ENCODE data around the gene JAK1. TPM values are rescaled to one million over a fixed set of nuclear protein-coding genes. Genes with fewer than 3 reads are reported as not detected.
"Not testable (repeated sequence)": the region's sequence is repeated elsewhere in the genome, so short reads cannot be mapped to it uniquely, and the experiment has no call there.

Gene JAK1
- polyA plus RNA-seq, 4 donors, result 101 to 108 (median 103) TPM

GRCh38 chr1:64953241-64953640, 13.1 kb downstream of the JAK1 start:
- DNase-seq (ENCODE audit: low read depth in 4 of 4, low spot score in 2 of 4), result no peak

DNA sequence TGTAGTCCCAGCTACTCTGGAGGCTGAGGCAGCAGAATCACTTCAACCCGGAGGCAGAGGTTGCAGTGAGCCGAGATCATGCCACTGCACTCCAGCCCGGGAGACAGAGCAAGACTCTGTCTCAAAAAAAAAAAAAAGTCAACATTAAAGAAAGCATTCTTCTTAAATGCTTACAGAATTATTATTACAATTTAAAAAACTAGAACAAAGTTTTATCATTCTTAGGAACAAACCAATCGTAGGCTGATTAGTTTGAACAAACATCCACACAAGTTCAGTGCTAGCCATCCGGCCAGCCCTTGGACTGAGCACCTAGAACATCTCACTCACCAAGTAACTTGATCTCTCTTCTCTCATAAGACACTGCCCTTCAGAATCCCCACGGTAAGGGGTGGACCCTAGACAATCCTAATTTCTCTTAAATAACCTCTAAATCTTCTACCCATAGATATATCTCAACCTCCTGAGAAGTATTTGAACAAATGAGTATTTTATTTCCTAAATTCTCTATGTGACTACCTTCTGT, 16.0 kb downstream of the JAK1 start:
- no peak for DNase-seq (ENCODE audit: low read depth in 4 of 4, low spot score in 2 of 4)

DNA sequence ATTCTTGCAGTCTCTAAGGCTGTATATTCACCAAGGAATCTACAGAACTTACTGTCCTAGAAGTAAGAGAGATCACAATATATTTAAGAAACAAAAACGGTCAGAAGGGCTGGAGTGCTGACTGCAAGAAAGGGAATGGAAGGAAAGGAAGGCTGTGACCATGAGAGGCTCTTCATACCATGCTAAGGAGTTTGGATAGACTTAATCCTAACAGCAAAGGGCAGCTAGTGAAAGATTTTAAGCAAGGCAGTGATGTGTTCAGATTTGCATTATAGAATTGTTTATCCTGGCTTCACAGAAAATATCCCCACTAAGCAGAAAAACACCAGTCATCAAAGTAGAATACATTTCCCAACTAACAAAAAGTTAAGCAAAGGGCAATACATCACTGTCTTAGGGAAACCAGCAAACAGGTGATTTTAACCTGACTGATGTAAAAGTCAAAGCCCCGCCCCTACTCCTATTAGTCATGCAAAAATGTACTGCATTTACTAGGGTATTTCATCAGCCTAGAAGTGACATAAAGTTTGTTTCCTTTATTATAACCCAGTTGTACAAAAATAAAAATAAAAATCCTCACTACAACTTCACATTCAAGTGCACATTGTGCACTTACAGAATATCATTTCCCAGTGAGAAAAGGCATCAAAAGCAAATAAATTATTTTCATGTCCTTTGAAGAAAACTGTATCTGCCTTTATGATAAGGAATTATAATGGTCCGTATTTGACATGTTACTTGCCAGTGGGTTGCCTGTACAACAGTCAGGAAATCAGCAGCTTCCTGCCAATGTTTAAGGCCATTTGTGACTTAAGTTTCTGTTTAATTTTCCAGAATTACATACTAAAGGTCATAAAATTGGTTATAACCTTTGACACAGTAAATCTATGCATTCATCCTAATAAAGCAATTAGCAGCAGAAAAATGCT, 17.2 kb downstream of the JAK1 start:
- DNase-seq (ENCODE audit: low read depth in 4 of 4, low spot score in 2 of 4), result no peak

GRCh38 chr1:64948216-64948615, 18.1 kb downstream of the JAK1 start:
- DNase-seq (ENCODE audit: low read depth in 4 of 4, low spot score in 2 of 4), result no peak

GRCh38 chr1:64946916-64947315, 19.4 kb downstream of the JAK1 start:
- DNase-seq (ENCODE audit: low read depth in 4 of 4, low spot score in 2 of 4), result no peak

DNA sequence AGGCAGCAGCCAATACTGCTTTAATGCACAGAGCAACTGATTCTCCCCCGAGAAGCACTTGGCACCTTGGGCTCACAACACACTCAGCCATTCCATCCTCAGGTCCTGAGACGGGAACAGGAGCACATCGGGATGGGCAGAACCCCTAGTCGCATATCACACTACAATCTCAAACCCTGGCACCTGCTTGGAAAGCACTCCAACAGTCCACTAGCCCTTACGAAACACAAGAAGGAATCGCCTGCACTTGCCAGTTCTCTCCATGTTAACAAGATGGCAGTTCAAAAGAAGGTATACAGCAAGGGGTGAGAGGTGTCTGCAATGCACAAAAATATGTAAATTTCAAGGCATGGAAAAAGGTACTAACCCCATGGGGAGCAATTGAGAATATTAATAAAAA, 21.4 kb downstream of the JAK1 start:
- DNase-seq (ENCODE audit: low read depth in 4 of 4, low spot score in 2 of 4), result no peak

GRCh38 chr1:64942675-64943074, 23.7 kb downstream of the JAK1 start:
- no peak for DNase-seq (ENCODE audit: low read depth in 4 of 4, low spot score in 2 of 4)

- no peak for DNase-seq (ENCODE audit: low read depth in 4 of 4, low spot score in 2 of 4)
These were observed 24.2 kb downstream of the JAK1 start for GRCh38 chr1:64942118-64942517.

GRCh38 chr1:64941461-64942117, 24.8 kb downstream of the JAK1 start:
- no peak for DNase-seq (ENCODE audit: low read depth in 4 of 4, low spot score in 2 of 4)

DNA sequence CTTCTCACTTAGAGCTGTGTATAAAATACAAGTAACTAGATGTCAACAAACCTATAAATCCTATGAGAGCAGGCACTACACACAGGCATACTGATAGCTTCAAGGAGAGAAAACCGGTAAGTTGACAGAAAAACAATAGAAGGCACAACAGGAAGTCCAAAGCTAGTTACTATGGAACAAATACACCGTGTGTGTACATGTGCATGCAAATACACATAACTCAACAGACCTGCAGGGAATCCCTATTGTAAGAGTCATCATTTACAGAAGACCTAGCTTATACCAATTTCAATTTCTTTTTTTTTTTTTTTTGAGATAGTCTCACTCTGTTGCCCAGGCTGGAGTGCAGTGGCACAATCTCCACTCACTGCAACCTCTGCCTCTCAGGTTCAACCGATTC, 26.3 kb downstream of the JAK1 start:
- no peak for DNase-seq (ENCODE audit: low read depth in 4 of 4, low spot score in 2 of 4)

DNA sequence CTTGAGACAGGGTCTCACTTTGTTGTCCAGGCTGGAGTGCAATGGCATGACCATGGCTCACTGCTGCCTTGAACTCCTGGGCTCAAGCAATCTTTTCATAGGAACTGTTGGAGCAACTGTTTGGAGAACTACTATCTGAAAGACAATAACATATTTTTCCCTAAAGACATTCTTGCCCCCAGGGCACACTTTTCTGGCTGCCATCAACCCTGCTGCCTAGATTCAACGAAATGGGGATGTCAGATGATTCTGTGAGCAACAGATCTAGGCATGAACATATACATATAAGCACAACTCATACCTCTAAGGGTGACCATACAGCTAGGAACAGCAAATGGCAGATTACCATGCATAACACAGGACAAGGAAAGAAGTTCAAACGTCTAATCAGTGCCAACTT, 27.4 kb downstream of the JAK1 start:
- no peak for DNase-seq (ENCODE audit: low read depth in 4 of 4, low spot score in 2 of 4)

GRCh38 chr1:64936956-64937355, 29.4 kb downstream of the JAK1 start:
- DNase-seq (ENCODE audit: low read depth in 4 of 4, low spot score in 2 of 4), result no peak

DNA sequence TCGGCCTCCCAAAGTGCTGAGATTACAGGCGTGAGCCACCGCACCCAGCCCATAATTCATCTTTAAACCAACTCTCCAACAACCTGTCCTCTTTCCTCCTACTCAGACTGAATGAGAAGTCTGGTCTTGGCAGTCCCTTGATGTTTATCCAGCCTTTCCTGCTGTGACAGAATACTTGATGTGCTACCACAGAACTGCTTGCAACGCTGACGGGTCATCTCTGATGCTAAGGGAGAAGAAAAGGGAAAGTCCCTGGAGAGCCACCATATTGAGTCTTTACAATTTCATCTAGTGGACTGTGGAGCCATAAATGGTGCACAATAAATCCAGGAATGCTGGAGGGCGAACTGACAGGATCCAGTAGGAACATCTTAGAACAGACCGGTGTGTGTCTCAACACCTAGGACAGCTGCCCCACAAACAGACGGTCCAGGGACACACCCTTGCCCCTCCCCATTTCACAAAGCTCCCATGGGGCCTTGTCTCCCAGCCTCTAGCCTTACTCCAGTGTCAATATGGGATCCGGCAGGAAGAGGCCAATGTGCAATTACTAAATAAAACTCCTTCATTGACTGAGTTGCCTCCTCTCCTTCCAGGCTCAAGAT, 30.7 kb downstream of the JAK1 start:
- no peak for DNase-seq (ENCODE audit: low read depth in 4 of 4, low spot score in 2 of 4)

DNA sequence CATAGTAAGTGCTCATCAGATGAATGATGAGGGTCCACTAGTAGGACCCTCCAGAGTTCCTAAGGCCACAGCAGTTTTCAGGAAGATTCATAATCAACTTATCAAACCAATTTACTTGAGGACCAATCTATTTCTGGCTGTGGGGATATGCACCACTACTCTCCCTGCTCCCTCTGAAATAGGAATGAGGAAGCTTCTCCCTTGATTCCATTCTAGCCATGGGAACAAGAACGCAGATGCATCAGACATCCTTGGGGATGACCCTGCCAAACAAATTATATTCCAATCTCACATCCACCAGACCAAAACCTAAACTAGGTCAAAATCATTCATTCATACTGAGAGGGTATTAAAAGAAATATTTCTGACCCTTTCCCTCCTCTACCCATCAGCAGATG, 31.5 kb downstream of the JAK1 start:
- no peak for DNase-seq (ENCODE audit: low read depth in 4 of 4, low spot score in 2 of 4)

DNA sequence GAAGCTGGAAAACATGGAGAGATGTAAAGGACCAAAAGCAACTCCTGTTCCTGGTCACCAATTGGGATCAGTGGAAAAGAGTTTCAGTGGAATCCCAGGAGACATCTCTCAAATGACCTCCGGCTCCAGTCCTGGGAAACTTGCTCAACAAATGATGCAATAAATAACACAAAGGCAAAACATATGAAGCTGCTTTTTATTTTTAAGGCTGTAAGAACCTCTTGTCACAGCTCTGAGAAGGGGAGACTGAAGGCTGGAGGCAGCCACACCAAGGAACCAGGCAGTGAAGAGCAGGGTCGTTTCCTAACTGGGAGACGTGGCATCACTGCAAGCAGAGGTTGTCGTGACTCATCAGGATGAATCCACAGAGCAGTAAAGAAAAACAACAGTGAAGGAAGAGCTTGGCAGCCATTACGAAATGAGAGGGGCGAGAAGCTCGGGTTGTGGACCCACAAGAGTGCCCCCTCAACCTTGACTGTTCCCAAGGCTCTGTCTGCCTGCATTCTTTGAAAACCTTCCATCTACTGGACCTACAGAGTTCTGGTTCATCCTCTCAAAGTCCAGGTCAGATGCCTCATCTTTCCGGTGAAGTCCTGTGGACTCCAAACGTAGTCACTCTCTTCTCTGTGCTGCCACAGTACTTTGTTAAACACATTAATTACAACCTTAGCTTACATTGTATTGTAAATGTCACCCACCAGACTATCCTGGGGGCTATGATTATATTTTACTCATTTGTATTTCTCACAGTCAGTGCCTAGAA, 32.1 kb downstream of the JAK1 start:
- no peak for DNase-seq (ENCODE audit: low read depth in 4 of 4, low spot score in 2 of 4)

DNA sequence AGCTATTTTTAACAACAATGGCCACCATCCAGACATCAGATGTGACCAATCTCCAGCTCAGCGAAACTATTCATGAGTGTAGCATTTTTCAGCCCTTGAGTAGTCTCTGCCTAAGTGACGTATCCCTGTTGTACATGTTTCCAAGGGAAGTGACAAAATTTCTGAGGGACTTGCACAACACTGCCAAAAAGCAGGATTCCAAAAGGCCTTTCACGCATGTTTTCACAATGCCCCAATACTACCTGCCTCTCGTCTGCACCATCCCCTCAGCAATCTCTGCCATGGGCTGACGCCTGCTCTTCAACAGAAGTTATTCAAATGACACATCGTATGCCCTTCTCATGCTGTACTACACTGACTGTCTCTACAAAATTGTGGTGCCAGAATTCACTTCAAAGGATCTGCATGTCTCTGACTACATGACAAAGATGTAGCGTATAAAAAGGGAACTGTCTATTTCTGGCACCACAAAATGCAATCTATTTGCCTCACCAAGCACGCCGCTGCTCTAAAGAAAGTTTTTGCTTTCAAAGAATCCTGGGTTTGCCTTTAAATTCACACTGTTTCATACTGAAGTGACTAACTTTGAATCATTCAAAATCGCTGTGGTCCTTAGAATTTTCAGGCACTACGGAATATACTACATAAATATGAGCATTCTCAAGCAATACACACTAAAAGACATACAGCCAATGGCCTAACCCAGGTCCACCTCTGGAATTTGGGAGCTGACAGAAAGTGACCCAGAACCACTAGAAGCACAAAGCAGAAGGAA, 32.9 kb downstream of the JAK1 start:
- no peak for DNase-seq (ENCODE audit: low read depth in 4 of 4, low spot score in 2 of 4)

- no peak for DNase-seq (ENCODE audit: low read depth in 4 of 4, low spot score in 2 of 4)
These were observed 33.4 kb downstream of the JAK1 start for GRCh38 chr1:64932962-64933295.

- DNase-seq (ENCODE audit: low read depth in 4 of 4, low spot score in 2 of 4), result not testable (repeated sequence)
These were observed 35.7 kb downstream of the JAK1 start for GRCh38 chr1:64930640-64931039.

- DNase-seq (ENCODE audit: low read depth in 4 of 4, low spot score in 2 of 4), result no peak
These were observed 37.1 kb downstream of the JAK1 start for GRCh38 chr1:64929221-64929620.

DNA sequence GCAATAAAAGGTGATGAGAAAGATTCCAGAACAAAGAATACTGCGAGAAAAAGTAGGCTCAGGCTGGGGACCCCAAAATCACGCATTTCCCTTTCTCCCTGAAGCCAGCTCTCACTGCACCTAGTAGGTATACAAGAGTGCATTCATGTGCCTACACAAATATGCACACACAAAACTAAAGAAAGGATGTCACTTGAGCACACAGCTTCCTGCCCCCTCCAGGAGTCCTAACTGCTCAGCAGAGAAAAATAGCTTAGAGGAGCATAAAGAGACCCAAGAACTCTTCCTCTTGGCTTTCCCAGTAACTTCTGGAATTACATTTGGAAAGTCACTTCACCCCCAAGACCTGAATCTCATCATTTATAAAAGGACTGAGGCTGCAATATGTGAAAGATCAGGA, 38.0 kb downstream of the JAK1 start:
- DNase-seq (ENCODE audit: low read depth in 4 of 4, low spot score in 2 of 4), result no peak

Data from left renal cortex interstitium (tissue), 4 donors.